GM19463 (cell line): ENCODE results near the gene CHST11.

Source experiments
- ATAC-seq: cut with Tn5 transposase; IDR thresholded peaks from one replicate; pipeline ENCODE4 v1.9.1; 2021; ENCODE audit warnings: mild to moderate bottlenecking, moderate library complexity; ENCODE audit not compliant: unreplicated experiment

Gene CHST11

DNA sequence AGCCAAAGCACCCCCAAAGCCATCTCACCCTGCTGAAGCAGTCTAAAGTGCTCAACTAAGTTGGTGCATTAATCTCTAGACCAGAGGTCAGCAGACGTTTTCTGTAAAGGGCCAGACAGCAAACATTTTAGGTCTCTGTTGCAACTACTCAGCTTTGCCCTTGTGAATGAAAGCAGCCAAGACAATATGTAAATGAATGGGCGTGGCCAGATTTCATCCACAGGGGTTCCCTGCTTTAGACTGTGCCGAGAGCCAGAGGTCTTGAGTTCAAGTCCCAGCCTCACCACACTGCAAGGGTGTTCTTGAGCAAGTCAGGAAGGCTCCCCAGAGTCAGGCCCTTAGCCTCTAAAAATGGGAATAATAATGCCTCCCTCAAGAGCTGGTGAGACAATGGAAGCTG lies 166.2 kb downstream of the CHST11 start:
- no peak for ATAC-seq

DNA sequence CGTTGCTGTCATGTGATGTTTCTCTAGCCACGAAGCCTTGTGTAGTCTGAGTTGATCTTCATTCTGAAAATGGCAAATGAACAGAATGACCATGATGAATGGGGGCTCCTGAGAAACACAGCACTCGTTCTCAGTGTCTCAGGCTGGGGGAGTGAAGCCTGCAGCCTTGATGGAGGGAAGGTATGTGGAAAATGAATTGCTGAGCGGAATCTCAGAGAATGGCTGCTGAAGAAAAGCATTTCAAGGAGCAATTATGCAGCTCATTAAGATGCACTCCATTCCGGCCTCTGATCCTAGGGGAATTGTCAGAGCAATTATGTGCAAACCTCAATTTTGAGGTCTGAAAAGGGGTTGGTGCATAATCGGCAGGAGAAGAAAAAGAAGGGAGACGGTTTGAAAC lies 167.1 kb downstream of the CHST11 start:
- ATAC-seq: no peak

DNA sequence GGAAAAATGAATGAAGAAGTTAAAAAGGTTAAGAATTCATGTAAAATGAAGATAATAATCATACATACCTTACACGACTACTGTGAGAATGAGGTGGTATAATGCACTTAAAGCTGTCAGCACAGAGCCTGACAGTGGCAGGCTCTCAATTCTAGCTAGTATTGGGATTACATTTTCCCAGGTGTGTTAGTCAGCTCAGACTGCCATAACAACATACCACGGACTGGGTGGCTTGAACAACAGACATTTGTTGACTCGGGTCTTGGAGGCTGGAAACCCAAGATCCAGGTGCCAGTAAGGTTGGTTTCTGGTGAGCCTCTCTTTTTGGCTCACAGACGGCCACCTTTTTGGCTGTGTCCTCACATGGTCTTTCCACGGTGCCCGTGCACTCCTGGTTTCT lies 167.8 kb downstream of the CHST11 start:
- no peak for ATAC-seq

DNA sequence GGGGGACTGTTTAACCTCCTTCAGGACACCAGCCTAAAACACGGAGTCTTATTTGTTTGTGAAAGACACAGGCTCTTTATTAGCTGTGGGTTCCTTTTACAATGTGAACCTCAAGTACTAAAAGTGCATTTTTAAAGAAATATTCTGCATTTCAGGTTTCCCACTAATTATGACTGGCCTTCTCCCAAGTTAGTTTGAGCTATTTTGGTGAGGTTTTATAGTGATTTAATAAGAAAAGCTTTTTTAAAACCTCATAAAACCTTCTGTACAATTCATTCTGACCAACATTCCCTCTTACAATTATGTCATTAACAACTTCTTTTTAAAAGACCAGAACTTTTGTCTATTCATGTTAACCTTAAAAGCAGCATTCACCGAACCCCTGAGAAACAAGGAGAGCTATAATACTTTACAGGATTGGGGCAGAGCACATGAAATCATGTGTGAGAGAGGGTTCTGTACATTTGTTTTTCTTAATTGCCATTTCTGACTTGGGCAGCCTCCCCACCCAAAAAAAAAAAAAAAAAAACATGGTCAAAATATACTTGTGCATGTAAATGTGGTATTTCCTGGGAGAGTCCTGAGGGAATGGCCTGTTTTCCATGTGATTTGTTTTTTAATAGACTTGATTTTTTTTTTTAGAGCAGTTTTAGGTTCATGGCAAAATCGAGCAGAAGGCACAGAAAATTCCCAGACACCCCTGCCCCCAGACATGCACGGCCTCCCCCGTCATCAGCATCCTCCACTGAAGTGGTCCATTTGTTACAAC lies 169.5 kb downstream of the CHST11 start:
- no peak for ATAC-seq

DNA sequence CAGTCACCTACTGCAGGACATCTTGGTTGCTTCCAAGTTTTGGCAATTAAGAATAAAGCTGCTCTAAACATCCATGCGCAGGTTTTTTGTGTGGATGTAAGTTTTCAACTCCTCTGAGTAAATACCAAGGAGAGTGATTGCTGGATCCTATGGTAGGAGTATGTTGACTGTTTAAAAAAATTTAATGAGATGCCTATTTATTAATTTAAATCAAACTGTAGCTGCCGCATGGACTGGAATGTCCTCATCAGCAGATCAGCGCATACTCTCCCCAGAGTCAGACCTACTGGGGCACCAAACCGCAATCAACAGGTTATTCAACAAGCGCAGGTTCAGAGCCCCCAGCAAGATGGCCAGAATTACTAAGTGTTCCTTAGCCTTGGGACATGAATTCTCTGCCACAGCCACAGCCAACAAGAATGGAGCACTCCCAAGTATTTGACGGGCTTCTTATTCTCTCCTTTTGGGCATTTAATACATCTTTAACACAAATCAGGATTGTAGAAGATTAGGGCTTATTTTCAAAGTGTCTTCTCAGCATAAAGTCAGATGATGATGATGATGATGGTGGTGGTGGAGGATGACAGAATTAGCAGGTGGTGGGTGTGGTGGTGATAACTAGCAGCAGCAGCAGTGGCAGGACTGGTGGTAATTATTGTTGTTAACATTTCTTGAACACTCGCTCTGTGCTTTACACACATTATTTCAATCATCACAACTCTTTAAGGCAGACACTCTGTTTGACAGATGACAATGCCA lies 170.7 kb downstream of the CHST11 start:
- ATAC-seq: no peak

DNA sequence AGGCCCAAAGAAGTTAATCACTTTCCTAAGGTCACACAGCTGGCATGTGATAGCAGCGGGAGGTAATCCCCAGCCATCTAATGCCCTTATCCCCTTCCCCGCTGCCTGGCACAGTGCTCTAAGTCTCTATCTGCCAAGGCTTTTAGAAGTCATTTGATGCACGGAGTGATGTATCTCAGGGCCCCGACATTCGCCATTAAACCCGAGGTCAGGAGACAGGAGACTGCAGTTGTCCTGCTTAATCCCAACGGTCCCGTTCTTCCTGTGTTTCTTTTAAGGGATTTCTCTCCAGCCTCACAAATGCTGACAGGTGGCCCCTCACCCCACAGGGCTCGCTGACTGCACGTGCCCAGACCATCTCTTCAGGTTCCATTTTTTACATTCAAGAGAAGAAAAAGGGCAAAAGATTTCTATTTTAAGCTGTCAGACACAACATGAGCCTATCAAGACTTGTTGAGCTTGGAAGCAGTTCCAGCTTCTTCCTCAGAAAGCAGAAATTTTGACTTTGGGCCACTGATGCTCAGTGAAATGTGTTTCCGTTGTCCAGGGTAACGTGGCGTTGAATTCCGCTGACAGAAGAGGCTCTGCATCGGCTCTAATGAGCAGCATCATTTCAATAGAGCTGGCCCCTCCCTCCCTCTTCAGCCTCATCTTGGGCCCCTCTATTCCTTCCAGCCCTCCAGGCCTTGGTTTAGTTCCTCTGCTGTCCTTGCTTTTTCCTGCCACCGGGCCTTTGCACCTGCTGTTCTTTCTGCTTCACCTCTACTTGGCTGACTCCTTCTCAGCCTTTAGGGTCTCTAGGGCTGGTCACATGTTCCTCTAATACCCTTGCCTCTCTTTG lies 171.5 kb downstream of the CHST11 start:
- no peak for ATAC-seq

DNA sequence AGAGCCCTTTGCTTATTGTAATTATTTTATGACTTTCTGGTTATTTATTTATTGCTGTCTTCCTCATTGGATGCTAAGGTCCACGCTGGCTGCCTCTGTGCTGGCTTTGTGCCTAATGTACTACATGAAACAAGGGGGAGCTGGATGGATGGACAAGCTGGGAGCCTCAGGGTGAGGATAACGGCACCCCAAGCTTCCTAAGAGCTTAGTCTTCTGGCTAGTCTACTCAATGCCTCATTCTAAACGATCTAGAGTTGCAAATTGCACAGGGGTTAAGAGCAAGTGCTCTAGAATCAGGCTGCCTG lies 172.0 kb downstream of the CHST11 start:
- ATAC-seq: no peak

DNA sequence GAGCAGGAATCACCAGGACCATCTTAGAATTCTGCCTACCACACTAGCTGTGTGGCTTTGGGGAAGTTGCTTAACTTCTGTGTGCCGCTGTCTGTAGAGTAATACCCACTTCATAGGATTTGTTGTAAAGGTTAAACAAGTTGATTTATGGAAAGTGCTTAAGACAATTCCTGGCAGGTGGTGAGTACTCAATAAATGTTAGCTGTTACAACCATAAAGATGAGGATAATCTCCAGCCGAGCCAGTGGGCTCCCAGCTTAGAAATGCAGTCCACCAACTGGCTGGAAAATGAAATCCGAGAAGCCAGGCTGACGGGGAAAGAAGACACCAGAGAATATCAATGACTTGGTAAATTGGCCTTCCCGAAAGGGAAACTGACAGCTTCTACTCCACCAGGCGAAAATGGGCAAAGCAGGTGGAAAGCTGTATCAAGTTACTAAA lies 173.5 kb downstream of the CHST11 start:
- ATAC-seq: no peak

DNA sequence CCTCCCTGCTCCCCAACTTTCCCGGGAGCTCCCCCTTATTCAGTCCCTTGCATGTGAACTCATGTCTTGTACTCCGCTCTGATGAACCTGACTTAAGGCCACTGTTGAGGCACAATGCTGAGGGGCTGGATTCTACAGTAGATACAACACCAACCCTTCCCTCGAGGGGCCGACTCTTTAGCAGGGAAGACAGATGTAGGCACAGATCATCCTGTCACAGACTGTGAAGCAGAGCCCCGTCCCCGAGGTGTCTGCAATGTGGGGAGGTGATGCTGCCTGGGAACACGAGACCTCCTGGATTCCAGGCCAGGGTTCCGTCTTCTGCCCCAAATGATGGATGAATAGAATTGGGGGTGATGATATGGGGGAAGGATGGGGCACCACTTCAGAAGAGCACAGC lies 175.1 kb downstream of the CHST11 start:
- ATAC-seq: no peak

DNA sequence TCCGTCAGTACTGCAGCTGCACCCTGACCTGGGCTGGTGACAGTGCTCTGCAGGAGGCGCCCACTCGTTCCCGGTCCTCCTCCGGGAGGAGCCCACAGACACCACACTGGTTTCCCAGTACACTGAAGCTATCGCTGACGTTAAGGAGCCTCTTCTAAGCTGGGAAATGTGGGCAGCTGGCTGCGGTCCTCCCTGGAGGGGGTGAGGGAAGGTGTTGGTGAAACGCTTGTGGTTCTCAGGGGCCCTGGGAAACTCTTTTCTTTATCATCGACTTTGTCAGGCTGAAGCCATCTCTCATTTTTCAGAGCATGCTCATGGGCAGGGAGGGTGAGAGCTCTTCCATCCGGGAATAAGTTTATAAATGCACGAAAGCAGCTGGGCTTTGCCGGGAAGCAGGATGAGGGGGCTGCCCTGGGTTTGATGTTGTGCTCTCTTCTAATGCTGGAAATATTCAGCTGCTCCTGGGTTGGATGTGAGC lies 176.0 kb downstream of the CHST11 start:
- ATAC-seq: no peak

DNA sequence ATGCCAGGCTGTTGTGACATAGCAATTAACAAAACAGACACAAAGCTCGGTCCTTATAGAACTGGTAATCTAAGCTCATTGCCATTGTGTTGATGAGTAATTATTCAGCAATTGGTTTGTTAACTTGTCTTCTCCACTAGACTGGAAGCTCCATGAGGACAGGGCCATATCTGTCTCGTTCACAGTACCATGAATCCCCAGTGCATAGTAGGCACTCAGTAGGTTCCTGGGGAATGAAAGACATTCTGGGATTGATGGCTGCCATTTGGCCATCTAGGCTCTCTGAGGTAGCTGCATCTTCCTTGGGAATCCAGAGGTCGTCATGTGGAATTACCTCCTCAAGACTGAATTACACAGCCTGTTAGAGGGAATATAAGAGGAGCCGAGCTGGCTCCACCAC lies 177.3 kb downstream of the CHST11 start:
- no peak for ATAC-seq

DNA sequence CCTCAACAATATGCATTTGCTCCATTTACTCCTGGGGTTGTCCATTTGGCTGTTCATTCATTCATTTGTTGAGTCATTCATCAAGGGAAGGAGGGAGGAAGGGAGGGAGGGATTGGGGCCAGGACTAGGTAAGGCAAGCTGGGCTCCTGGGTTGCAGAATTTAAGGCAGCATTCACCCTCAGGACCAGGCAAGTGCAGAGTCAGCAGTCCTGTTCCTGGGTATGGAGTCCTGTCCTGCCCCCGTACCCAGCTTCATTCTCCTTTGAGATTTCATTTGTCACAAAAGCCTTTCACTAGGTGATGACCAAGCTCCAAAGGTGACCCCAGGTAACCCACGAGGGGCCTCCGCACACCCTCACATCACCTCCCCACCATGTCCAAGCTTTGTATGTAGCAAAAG lies 178.1 kb downstream of the CHST11 start:
- no peak for ATAC-seq

DNA sequence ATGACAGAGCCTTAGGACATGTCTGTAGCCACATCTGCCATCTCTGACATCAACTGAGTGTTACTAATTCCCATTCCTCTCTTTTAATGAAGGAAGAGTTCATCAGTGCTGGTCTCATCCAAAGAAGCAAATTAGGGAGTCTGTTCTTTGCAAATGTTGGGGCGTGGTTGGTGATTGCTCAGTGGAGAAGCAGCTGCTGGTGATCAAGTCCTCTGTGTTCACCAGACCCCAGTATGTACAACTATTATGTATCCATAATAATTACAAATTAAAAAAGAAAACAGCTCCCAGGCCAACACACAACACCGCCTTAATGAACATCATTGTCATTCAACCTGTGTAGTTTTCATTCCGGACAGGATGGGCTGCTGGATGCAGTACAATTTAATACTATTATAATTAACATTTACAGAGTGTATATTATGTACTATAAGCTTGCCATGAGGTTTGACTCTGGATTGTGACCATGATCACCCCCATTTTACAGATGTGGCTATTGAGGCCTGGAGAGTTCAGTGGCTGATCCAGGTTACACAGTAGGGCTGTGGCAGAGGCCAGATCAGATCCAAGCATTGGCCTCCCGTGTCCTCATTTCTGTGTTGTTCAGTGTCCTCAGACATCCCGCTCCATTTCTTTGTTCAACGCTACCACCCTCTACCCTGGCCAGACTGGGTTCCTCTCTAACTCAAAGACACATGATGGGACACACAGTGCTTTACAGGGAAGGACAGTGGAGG lies 179.0 kb downstream of the CHST11 start:
- ATAC-seq: no peak

DNA sequence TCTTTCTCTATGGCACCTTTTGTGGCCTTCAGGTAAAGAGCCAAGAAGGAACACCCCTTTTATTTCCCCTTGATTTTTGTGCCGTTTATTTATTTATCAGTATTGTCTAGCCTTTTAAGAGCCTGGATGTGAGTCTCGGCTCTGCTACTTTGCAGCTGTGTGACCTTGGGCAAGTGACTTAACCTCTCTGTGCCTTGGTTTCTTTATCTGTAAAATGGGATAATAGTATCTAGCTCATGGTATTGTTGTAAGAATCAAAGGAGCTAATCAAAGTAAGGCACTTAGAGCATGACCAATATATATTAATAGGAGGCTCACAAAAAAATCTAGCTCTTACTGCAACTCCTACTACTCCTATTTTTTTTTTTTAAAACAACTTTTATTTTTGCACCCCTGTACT lies 179.7 kb downstream of the CHST11 start:
- no peak for ATAC-seq

DNA sequence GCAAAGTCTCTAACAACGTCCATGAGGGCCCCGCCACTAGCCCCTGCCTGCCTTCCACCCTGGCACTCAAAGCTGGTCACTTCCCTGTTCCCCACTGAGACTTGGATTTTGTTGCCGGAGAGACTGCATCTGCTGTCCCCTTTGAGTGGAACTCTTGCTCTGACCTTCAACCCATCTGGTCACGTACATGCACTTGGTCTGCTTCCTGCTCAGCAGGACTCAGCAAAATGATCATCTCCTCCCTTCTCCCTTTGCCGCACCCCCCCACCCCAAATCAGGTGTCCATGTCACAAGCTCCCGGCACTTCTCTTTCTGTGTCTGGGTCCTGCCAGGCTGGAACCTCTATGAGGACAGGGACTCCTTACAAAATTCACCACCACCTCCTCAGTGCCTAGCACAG lies 180.9 kb downstream of the CHST11 start:
- no peak for ATAC-seq

DNA sequence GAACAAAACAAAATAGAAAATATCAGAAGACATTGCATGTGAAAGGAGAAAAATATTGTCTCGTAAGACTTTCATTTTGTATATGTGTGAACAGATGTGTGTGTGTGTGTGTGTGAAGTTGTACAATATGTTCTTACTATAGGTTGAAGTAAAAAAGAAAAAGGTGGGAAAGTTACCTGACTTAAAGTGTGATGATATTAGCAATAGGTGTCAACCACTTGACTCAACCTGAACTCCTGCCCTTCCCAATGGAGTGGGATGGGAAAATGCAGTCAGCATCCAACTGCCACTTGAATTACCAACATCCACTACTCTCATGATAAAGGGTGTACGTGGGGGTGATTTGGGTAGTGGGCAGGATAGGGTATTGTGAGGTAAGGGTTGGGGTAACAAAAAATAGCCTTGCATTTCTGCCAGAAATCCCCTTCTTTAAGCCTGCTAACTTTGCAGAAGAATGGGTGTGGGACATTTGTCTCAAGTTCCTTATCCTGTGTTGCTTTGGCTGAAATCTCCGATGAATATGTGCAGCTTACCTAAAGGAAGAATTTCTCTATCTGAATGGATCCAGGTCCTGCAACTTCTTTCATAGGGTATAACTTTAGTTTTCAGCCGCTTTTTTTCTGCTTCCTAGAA lies 181.6 kb downstream of the CHST11 start:
- no peak for ATAC-seq

DNA sequence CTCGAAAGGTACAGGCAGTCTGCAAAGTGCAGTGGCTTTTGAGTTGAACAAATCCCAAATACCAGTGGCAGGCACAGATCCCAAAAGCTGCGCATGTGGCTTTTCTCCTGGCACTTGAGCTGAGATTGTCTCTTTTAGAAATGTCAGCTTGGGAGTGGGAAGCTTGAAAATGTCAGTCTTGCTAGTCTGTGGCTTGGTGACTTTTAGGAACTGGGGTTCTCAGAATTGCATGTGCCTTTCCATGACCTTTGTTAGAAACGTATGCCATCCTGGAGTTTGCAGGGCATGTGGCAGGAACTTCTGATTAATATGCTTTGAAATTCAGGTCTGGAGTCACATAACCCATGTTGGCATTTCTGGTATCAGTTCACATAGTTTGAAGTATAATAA lies 182.1 kb downstream of the CHST11 start:
- ATAC-seq: no peak

DNA sequence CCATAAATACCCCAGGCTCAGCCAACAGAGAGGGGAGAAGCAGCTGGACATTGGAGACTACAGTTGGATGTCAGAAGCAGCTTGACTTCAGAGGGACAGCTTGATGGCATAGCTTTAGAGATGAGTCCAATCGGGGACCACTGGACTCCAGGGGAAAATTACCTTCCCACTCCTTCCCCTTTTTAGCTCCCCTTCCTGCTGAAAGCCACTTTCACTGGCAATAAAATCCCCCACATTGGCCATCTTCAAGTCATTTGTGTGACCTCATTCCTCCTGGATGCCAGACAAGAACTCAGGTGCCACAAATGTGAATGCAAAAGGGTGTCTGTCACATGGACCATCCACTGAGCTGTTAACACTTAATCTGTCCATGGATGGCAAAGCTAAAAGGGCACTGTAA lies 184.2 kb downstream of the CHST11 start:
- ATAC-seq: no peak

DNA sequence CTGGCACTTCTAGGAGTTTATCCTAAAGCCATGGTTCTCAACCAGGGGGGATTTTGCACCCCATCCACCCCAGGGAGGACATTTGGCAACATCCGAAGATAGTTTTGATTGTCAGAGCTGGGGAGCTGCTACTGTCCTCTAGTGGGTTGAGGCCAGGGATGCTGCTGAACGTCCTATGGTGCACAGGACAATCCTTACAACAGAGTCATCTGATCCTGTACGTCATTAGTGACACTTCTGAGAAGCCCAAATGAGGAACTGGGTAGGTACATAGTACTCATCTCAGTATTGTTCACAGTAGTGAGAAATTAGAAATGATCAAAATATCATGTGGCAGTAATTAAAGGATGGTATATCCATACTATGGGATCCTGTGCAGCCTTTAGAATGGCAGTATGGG lies 185.1 kb downstream of the CHST11 start:
- ATAC-seq: peak; percentile 90

DNA sequence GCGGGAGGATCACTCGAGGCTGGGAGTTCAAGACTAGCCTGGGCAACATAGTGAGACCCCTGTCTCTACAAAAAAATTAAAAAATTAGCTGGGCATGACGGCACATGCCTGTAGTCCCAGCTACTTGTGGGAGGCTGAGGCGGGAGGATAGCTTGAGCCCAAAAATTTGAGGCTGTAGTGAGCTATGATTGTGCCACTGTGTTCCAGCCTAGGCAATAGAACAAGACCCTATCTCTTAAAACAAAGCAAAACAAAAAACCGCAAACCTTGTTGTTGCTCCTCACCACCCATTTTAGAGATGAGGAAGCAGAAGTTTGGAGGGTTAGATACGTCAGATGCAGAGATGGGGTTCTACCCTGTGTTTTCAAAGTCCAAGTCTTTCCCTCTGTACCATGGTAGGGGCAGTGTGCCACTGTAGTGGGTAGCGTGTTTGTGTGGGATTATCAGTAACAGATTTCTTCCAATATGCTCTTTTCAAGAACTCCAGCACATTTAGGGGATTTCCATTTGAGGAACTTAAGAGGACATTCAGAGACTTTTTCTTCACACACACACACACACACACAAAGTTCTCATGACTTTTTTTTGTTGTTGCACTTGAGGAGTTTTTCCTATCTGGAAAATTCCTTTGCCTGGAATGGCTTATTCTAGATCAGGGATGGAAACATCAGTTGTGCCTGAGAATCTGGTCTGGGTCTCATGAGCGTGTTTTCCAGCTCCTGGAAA lies 186.5 kb downstream of the CHST11 start:
- no peak for ATAC-seq
